ENCODE measurements around the gene ITPKA. TPM values are rescaled to one million over a fixed set of nuclear protein-coding genes. Genes with fewer than 3 reads are reported as not detected.

Gene ITPKA
- total and polyA plus RNA-seq, 2 donors (not counting 1 experiment from before 2014, with no cell fraction given), result 0.22 TPM; not detected in 1

- peaks cover 0 to 27% (median 11%) of the 10 kb centered on the region in 4 experiments for H3K27me3 ChIP-seq (replicated peaks in 1 of 4; ENCODE audit: control extremely low read depth in 1 of 4, control insufficient read depth in 3 of 4, insufficient read depth in 4 of 4, low read length in 3 of 4)
- H3K4me1 ChIP-seq (ENCODE audit: control insufficient read depth in 2 of 2, insufficient read depth in 2 of 2, low read length in 2 of 2), result peaks cover 30% of the 10 kb centered on the region in 2 donors
- H2AFZ ChIP-seq (ENCODE audit: insufficient read depth, low read depth, low read length, poor library complexity, severe bottlenecking), result peak within 1 kb of the TSS; percentile 76
- no peak within 1 kb of the TSS for H3K27ac ChIP-seq (ENCODE audit: low read length in 2 of 2)
- intact Hi-C loops (cut with micrococcal nuclease), result loop anchor here (1.0 to 5.0 kb wide), 3 partner anchors 11 to 96 kb away; partner anchors contain the start of genes ITPKA and RTF1
- peaks cover 6% of the 10 kb centered on the region for H3K27me3 Mint-ChIP-seq
- ChIA-PET POLR2A (interaction anchor here (1.2 kb wide), 1 partner anchor 14 kb away, joined by 3 read pairs; no protein-coding TSS in a partner anchor), CTCF (interaction anchor here (1.0 to 2.3 kb wide), 3 partner anchors 12 to 52 kb away, joined by 3 to 8 read pairs (median 3); no protein-coding TSS in a partner anchor)
- H4K20me1 ChIP-seq (ENCODE audit: control insufficient read depth, insufficient read depth, low read length, poor library complexity, severe bottlenecking), result peaks cover 4% of the 10 kb centered on the region
- H3K4me1 Mint-ChIP-seq, result peaks cover 27% of the 10 kb centered on the region
- DNase-seq (peak; percentile 45), ATAC-seq (ENCODE audit: low read depth) (peak; percentile 9)
- no peaks in the 10 kb centered on the region for H3K79me2 ChIP-seq (ENCODE audit: control insufficient read depth, insufficient read depth, low read length)
- TF ChIP-seq CTCF (IDR thresholded peaks at IDR 0.05), result no peak
- TF ChIP-seq EZH2 (IDR thresholded peaks at IDR 0.05; ENCODE audit: borderline replicate concordance, insufficient read depth, low read depth, low read length, poor library complexity, severe bottlenecking), result no peak
- peak within 1 kb of the TSS; percentile 99 for H3K4me2 ChIP-seq (replicated peaks; ENCODE audit: low read depth, low read length, poor library complexity, severe bottlenecking)
- peak within 1 kb of the TSS; percentile 74 for H3K9ac ChIP-seq (ENCODE audit: low read length)
- peak within 1 kb of the TSS; percentile 88 for H3K4me3 Mint-ChIP-seq
- H3K9me3 Mint-ChIP-seq (ENCODE audit: insufficient read depth), result no peaks in the 10 kb centered on the region
- WGBS (ENCODE audit: insufficient coverage), result 12% methylated on average over 33 of the region's 33 CpGs
- H3K36me3 ChIP-seq (replicated peaks in 1 of 2; ENCODE audit: control extremely low read depth in 1 of 2, control insufficient read depth in 1 of 2, extremely low read depth in 1 of 2, insufficient read depth in 2 of 2, low read length in 1 of 2), result peaks cover 0 to 3% of the 10 kb centered on the region in 2 experiments
- H3K9me3 ChIP-seq (ENCODE audit: control extremely low read depth in 1 of 3, control insufficient read depth in 2 of 3, insufficient read depth in 1 of 3, low read length in 2 of 3), result peaks cover 0 to 11% (median 0%) of the 10 kb centered on the region in 3 donors
- peak within 1 kb of the TSS; percentile 71 for H3K27ac Mint-ChIP-seq
- H3K4me3 ChIP-seq (ENCODE audit: control extremely low read depth in 1 of 5, extremely low read depth in 1 of 5, insufficient read depth in 1 of 5, low read depth in 2 of 5, low read length in 4 of 5), result peak within 1 kb of the TSS; percentile 34 to 76 (median 51)
Observed at GRCh38 chr15:41513506-41514227, 20.0 kb downstream of the ITPKA start, which contains the start of gene LTK. TSS of gene LTK (minus strand) at chr15:41513827. CDS start at chr15:41513709, 118 bp downstream.

All from B cell (primary cell).